Tibial nerve (tissue), 4 donors: Measurements from ENCODE around the gene ICE2.

Experiments
- CTCF ChIP-seq, 5 experiments: fragments of 200-600 bp in 3 of 5; fragments of 450-650 bp in 2 of 5; sonication (generic) in 3 of 5; IDR thresholded peaks; one replicate each; pipeline ENCODE4 v1.5.1; 2016 to 2019; ENCODE audit warnings: antibody characterized with exemption in 5 of 5, mild to moderate bottlenecking in 3 of 5, moderate library complexity in 2 of 5
- EP300 ChIP-seq, 2 donors: sonication (generic); formaldehyde crosslinking; IDR thresholded peaks; one replicate each; pipeline ENCODE4 v1.6.1; 2017; ENCODE audit warnings: antibody characterized with exemption in 2 of 2, mild to moderate bottlenecking in 1 of 2
- POLR2A ChIP-seq, 2 donors: fragments of 450-650 bp; IDR thresholded peaks; one replicate each; pipeline ENCODE4 v1.6.1; 2017; ENCODE audit warnings: antibody characterized with exemption in 2 of 2, mild to moderate bottlenecking in 2 of 2, moderate library complexity in 2 of 2

GRCh38 chr15:60416484-60416883 lies 62.5 kb downstream of the ICE2 start:
- TF ChIP-seq CTCF (IDR thresholded peaks at IDR 0.05), result no peak
- TF ChIP-seq EP300 (IDR thresholded peaks at IDR 0.05), result no peak
- no peak for TF ChIP-seq POLR2A (IDR thresholded peaks at IDR 0.05)
